H1 (cell line): ENCODE results near the gene LRP2BP. TPM values are rescaled to one million over a fixed set of nuclear protein-coding genes. Genes with fewer than 3 reads are reported as not detected.

Experiments
- CTCF ChIA-PET: fragments of 300-600 bp; sonication (Branson Sonifier 250); formaldehyde crosslinking; loops from one replicate; lab custom pipeline; 2021; ENCODE audit not compliant: partially characterized antibody; lab: Charles Lee
- POLR2A ChIA-PET: fragments of 300-600 bp; sonication (Branson Sonifier 250); formaldehyde crosslinking; loops from one replicate; lab custom pipeline; 2021; ENCODE audit warnings: inconsistent platforms; ENCODE audit not compliant: partially characterized antibody; lab: Charles Lee
- DNase-seq, 2 experiments: peaks; one replicate each; pipeline versions ENCODE4 v3.0.0 to v3.0.0-alpha.2; 2010 to 2022; ENCODE audit warnings: low spot score in 2 of 2, low read depth in 1 of 2, mixed read lengths in 1 of 2
- FAIRE-seq: peaks from 2 replicates; lab custom pipeline; 2011; peaks lifted over from hg19 to GRCh38; lab: Jason Lieb, UNC
- H2AFZ ChIP-seq: 2 replicates; pipeline ENCODE4 v1.8.1; 2012; ENCODE audit warnings: low read length, inconsistent platforms
- H2AK5ac ChIP-seq: 2 replicates; pipeline ENCODE4 v1.6.1; 2013; ENCODE audit warnings: low read depth, low read length
- H2BK120ac ChIP-seq: replicated peaks from 2 replicates; pipeline ENCODE3; 2013; ENCODE audit warnings: low read depth, low read length, inconsistent platforms
- H2BK12ac ChIP-seq: 2 replicates; pipeline ENCODE4 v1.6.1; 2013; ENCODE audit warnings: low read depth, low read length
- H2BK15ac ChIP-seq: 2 replicates; pipeline ENCODE4 v1.6.1; 2013; ENCODE audit warnings: low read length
- H2BK20ac ChIP-seq: 2 replicates; pipeline ENCODE4 v1.6.1; 2013; ENCODE audit warnings: low read length
- H2BK5ac ChIP-seq: 2 replicates; pipeline ENCODE4 v1.6.1; 2013; ENCODE audit warnings: low read depth, low read length
- H3K14ac ChIP-seq: 2 replicates; pipeline ENCODE4 v1.6.1; 2013; ENCODE audit warnings: inconsistent platforms; ENCODE audit not compliant: insufficient read length
- H3K18ac ChIP-seq: 2 replicates; pipeline ENCODE4 v1.6.1; 2013; ENCODE audit warnings: low read length; ENCODE audit errors: extremely low read depth
- H3K23ac ChIP-seq: 2 replicates; pipeline ENCODE4 v1.6.1; 2013; ENCODE audit warnings: inconsistent platforms; ENCODE audit not compliant: insufficient read length
- H3K23me2 ChIP-seq: 2 replicates; pipeline ENCODE4 v1.6.1; 2013; ENCODE audit warnings: low read depth, low read length
- H3K27ac ChIP-seq: 2 replicates; pipeline ENCODE4 v1.6.1; 2011; ENCODE audit warnings: low read depth, low read length, inconsistent platforms
- H3K27me3 ChIP-seq, 4 experiments: replicated peaks in 1 of 4; 1 replicate in 1 of 4; 2 replicates in 3 of 4; pipeline versions ENCODE4 v1.6.1 to v1.8.1; 2011 to 2013; ENCODE audit warnings: low read length in 3 of 4, mild to moderate bottlenecking in 3 of 4, inconsistent platforms in 2 of 4, mixed read lengths in 2 of 4, moderate library complexity in 1 of 4; ENCODE audit not compliant: control insufficient read depth in 3 of 4, insufficient read depth in 3 of 4; ENCODE audit errors: extremely low read depth in 1 of 4
- H3K36me3 ChIP-seq, 4 experiments: 2 replicates each; pipeline versions ENCODE4 v1.6.1 to v1.8.1; 2011 to 2013; ENCODE audit warnings: mild to moderate bottlenecking in 4 of 4, low read length in 3 of 4, moderate library complexity in 2 of 4, control low read depth in 1 of 4, inconsistent platforms in 1 of 4; ENCODE audit not compliant: insufficient read depth in 4 of 4, control insufficient read depth in 2 of 4
- H3K4ac ChIP-seq: replicated peaks from 2 replicates; pipeline ENCODE3; 2013; ENCODE audit warnings: low read length, low read depth, mixed read lengths, inconsistent platforms; ENCODE audit not compliant: insufficient read length
- H3K4me1 ChIP-seq, 4 experiments: replicated peaks in 1 of 4; 1 replicate in 1 of 4; 2 replicates in 3 of 4; pipeline versions ENCODE4 v1.6.1 to v1.8.1; 2011 to 2013; ENCODE audit warnings: low read length in 3 of 4, inconsistent platforms in 2 of 4, mixed read lengths in 1 of 4; ENCODE audit not compliant: insufficient read depth in 4 of 4, control insufficient read depth in 3 of 4
- H3K4me2 ChIP-seq, 2 experiments: 2 replicates each; pipeline versions ENCODE4 v1.6.1 to v1.8.1; 2011 to 2013; ENCODE audit warnings: low read depth in 2 of 2, low read length in 2 of 2, control low read depth in 1 of 2, inconsistent platforms in 1 of 2, mild to moderate bottlenecking in 1 of 2; ENCODE audit not compliant: insufficient read depth in 1 of 2
- H3K4me3 ChIP-seq, 4 experiments: fragments of 200-600, 300-600 bp in 1 of 4; sonication (generic), shearing (Covaris generic), sonication (Bioruptor Twin) in 1 of 4; 2 replicates each; pipeline versions ENCODE4 v1.5.1 to v1.8.1; 2011 to 2016; ENCODE audit warnings: low read length in 4 of 4, low read depth in 3 of 4, control low read depth in 2 of 4, inconsistent platforms in 2 of 4, mild to moderate bottlenecking in 2 of 4, mixed read lengths in 1 of 4, moderate library complexity in 1 of 4; ENCODE audit not compliant: insufficient read depth in 2 of 4; ENCODE audit errors: extremely low read depth in 1 of 4
- H3K56ac ChIP-seq: replicated peaks from 2 replicates; pipeline ENCODE3; 2013; ENCODE audit warnings: low read depth, mild to moderate bottlenecking, mixed read lengths, low read length, inconsistent platforms; ENCODE audit not compliant: insufficient read length
- H3K79me1 ChIP-seq: 2 replicates; pipeline ENCODE4 v1.6.1; 2013; ENCODE audit warnings: low read depth, low read length, control low read depth
- H3K79me2 ChIP-seq, 2 experiments: 2 replicates each; pipeline versions ENCODE4 v1.6.1 to v1.8.1; 2012 to 2013; ENCODE audit warnings: low read length in 2 of 2, mild to moderate bottlenecking in 2 of 2, inconsistent platforms in 1 of 2; ENCODE audit not compliant: insufficient read depth in 2 of 2, control insufficient read depth in 1 of 2
- H3K9ac ChIP-seq, 4 experiments: replicated peaks in 1 of 4; 1 replicate in 1 of 4; 2 replicates in 3 of 4; pipeline versions ENCODE4 v1.6.1 to v1.8.1; 2011 to 2013; ENCODE audit warnings: low read depth in 3 of 4, low read length in 3 of 4, control low read depth in 2 of 4, mild to moderate bottlenecking in 2 of 4, moderate library complexity in 2 of 4, inconsistent platforms in 1 of 4; ENCODE audit errors: extremely low read depth in 1 of 4
- H3K9me3 ChIP-seq, 2 experiments: 2 replicates each; pipeline versions ENCODE4 v1.6.1 to v1.8.1; 2012 to 2013; ENCODE audit warnings: mild to moderate bottlenecking in 2 of 2, moderate library complexity in 2 of 2, control low read depth in 1 of 2, inconsistent platforms in 1 of 2, low read depth in 1 of 2, low read length in 1 of 2, mixed read lengths in 1 of 2; ENCODE audit not compliant: insufficient read depth in 2 of 2
- H4K20me1 ChIP-seq, 2 experiments: replicated peaks in 1 of 2; 2 replicates each; pipeline versions ENCODE3 to v1.8.1; 2011 to 2013; ENCODE audit warnings: inconsistent platforms in 2 of 2, low read length in 2 of 2, mild to moderate bottlenecking in 1 of 2; ENCODE audit not compliant: insufficient read depth in 2 of 2, control insufficient read depth in 1 of 2
- H4K5ac ChIP-seq: 2 replicates; pipeline ENCODE4 v1.6.1; 2013; ENCODE audit warnings: low read length, low read depth, mixed read lengths, inconsistent platforms; ENCODE audit not compliant: insufficient read length
- H4K8ac ChIP-seq: 2 replicates; pipeline ENCODE4 v1.8.0; 2013; ENCODE audit warnings: mild to moderate bottlenecking, moderate library complexity, low read length, inconsistent platforms; ENCODE audit not compliant: insufficient read depth; ENCODE audit errors: extremely low read depth
- H4K91ac ChIP-seq: replicated peaks from 2 replicates; pipeline ENCODE3; 2013; ENCODE audit warnings: low read length, mixed read lengths, inconsistent platforms; ENCODE audit not compliant: insufficient read length
- BACH1 ChIP-seq: IDR thresholded peaks from 2 replicates; pipeline ENCODE4 v1.6.1; 2012; ENCODE audit warnings: low read length, improper control_type of control experiment
- CEBPB ChIP-seq: IDR thresholded peaks from 2 replicates; pipeline ENCODE4 v1.6.1; 2012; ENCODE audit warnings: low read depth, low read length
- CTBP2 ChIP-seq: IDR thresholded peaks from 2 replicates; pipeline ENCODE4 v1.7.0; 2011; ENCODE audit warnings: borderline replicate concordance, mild to moderate bottlenecking, moderate library complexity, mixed read lengths, low read length; ENCODE audit not compliant: insufficient read depth, insufficient read length
- EGR1 ChIP-seq: IDR thresholded peaks from 2 replicates; pipeline ENCODE4 v1.6.1; 2011; ENCODE audit warnings: low read depth, low read length, borderline replicate concordance
- POLR2A ChIP-seq, 2 experiments: IDR thresholded peaks; 1 replicate in 1 of 2; 2 replicates in 1 of 2; pipeline ENCODE4 v1.6.1; 2011; ENCODE audit warnings: low read depth in 2 of 2, low read length in 2 of 2, mild to moderate bottlenecking in 2 of 2; ENCODE audit errors: control extremely low read depth in 1 of 2
- RAD21 ChIP-seq, 2 experiments: IDR thresholded peaks in 1 of 2; conservative IDR thresholded peaks in 1 of 2; 2 replicates each; pipeline ENCODE4 v1.6.1; 2011; ENCODE audit warnings: low read depth in 2 of 2, low read length in 2 of 2, improper control_type of control experiment in 1 of 2, inconsistent platforms in 1 of 2, mild to moderate bottlenecking in 1 of 2, moderate library complexity in 1 of 2
- RNF2 ChIP-seq: fragments of 200-900, 300-1000 bp; sonication (generic); IDR thresholded peaks from 2 replicates; pipeline ENCODE4 v1.7.1; 2016; ENCODE audit warnings: borderline replicate concordance, low read depth, mild to moderate bottlenecking, antibody characterized with exemption, low read length; ENCODE audit not compliant: poor library complexity, severe bottlenecking; ENCODE audit errors: missing control alignments
- WGBS, 2 experiments: shearing (Covaris generic) in 1 of 2; methylation state at CpG; one replicate each; pipeline versions ENCODE4 v1.1.6 to v1.1.7; 2013 to 2015; ENCODE audit warnings: low lambda C conversion rate in 2 of 2, mixed read lengths in 2 of 2, inconsistent platforms in 1 of 2, low coverage in 1 of 2, missing lambda C conversion rate in 1 of 2; ENCODE audit not compliant: insufficient replicate concordance in 2 of 2, insufficient coverage in 1 of 2, insufficient read length in 1 of 2; ENCODE audit errors: extremely low coverage in 1 of 2, missing lambda C conversion rate in 1 of 2; 5-methylcytosine and 5-hydroxymethylcytosine counted together
- polyA plus RNA-seq, 7 experiments: library from polyadenylated mRNA; depleted of rRNA in 3 of 7; stranded (reverse) in 5 of 7; unstranded in 2 of 7; fragments of >200 nt in 5 of 7; fragments of 200-250 nt in 2 of 7; gene quantifications; 1 replicate in 5 of 7; 2 replicates in 1 of 7; 4 replicates in 1 of 7; pipeline versions ENCODE4 v1.2.1 to v1.2.3, GENCODE V29; 2011 to 2013; ENCODE audit warnings: missing spikeins in 2 of 7, mixed read lengths in 2 of 7
- total RNA-seq: library from RNA; stranded (reverse); fragmentation: NEBNext Ultra II Directional; extraction: Animal tissue kit (Norgen Biotek cat#: 25700); gene quantifications from 2 replicates; pipeline ENCODE4 v1.2.1, GENCODE V29; 2021
- TF ChIP-seq, protein P1 (sequence below): IDR thresholded peaks from 2 replicates; pipeline ENCODE4 v1.6.1; 2012; ENCODE audit warnings: low read length, inconsistent platforms
- TF ChIP-seq, protein P2 (sequence below): IDR thresholded peaks from 2 replicates; pipeline ENCODE4 v1.6.1; 2011; ENCODE audit warnings: low read depth, mild to moderate bottlenecking, low read length; ENCODE audit not compliant: insufficient read depth

Gene LRP2BP
- total and polyA plus RNA-seq, 2 of the 8 experiments (the other 6 are each of a cell fraction or from before 2014, with no cell fraction given), result 0.12 to 0.30 TPM

DNA sequence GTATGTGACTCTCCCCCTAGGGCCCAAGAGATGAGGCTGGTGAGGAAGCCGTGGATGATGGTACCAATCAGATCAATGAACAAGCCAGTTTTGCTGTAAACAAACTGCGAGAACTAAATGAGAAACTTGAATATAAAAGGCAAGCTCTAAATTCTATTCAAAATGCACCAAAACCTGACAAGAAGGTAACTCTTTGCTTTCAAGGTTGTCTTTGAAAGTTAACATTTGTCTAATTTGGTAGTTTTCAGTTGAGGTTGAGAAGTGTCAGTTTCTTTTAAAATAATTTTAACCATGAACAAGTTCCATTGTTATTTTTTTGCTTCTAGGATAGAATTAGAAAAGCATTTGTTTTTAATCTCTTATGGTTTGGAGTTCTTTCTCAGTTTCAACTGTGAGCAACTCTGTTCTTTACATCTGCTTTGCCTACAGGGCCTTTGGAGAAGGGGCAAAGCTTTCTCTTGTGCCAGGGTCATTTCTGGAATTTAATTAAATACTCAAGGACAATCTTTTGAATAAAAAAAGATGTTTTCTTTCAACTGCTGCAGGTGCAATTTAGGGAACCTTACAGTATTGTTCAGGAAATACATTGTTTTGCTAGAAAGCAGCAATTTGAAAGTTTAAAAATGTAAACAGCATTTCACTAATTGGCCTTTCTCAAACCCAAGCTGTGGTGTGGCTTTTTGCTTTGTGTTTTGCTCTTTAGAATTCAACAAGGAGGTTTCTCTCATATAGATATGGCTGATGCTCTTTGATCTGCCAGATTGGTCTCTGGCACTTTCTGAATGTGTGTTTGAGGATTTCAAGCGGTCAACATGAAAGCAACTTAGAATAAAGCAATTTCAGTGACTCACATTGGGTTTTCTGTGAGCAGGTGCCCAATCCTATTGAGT is 62.9 kb downstream of the LRP2BP start:
- Histone ChIP-seq H3K79me1 (no peaks in the 10 kb centered on the region), H3K4me3 (no peak overlapping the region), H3K9ac (no peak overlapping the region), H2AK5ac (no peak overlapping the region), H2BK5ac (no peak overlapping the region), H3K56ac (no peak overlapping the region), H4K20me1 (no peaks in the 10 kb centered on the region), H2BK120ac (no peak overlapping the region), H2BK20ac (no peak overlapping the region), H3K23ac (no peak overlapping the region), H2AFZ (no peak overlapping the region), H3K9me3 (peaks cover 10 to 16% of the 10 kb centered on the region in 2 experiments; a peak in 3 of 4 replicates), H2BK15ac (no peak overlapping the region), H4K91ac (no peak overlapping the region), H3K27ac (no peak overlapping the region), H3K14ac (no peak overlapping the region), H3K23me2 (no peaks in the 10 kb centered on the region), H3K18ac (no peak overlapping the region), H4K8ac (no peak overlapping the region), H3K27me3 (no peaks in the 10 kb centered on the region), H3K36me3 (peaks cover 0 to 9% (median 3%) of the 10 kb centered on the region in 4 experiments; a peak in 2 of 8 replicates), H2BK12ac (no peak overlapping the region), H3K4me2 (no peak overlapping the region), H3K4me1 (peaks cover 0 to 2% (median 0%) of the 10 kb centered on the region in 4 experiments; a peak in 2 of 7 replicates), H4K5ac (no peak overlapping the region), H3K4ac (no peak overlapping the region), H3K79me2 (no peaks in the 10 kb centered on the region)
- DNase-seq (no peak), FAIRE-seq (no peak)
- POLR2A ChIA-PET, result interaction anchor here (1.1 kb wide), 2 partner anchors 14 to 18 kb away, joined by 3 to 4 read pairs; no protein-coding TSS in a partner anchor
- CTCF ChIA-PET, result no interaction called here
- WGBS, 2 experiments, result 86% methylated on average over 3 of the region's 3 CpGs; no CpG with 5 or more reads in 1 of the 2 experiments
- TF ChIP-seq CTBP2, result no peak
- no peak for TF ChIP-seq POLR2A (IDR thresholded peaks at IDR 0.05; ENCODE audit: control extremely low read depth in 1 of 2, low read depth in 2 of 2, low read length in 2 of 2)
- TF ChIP-seq, protein P1, sequence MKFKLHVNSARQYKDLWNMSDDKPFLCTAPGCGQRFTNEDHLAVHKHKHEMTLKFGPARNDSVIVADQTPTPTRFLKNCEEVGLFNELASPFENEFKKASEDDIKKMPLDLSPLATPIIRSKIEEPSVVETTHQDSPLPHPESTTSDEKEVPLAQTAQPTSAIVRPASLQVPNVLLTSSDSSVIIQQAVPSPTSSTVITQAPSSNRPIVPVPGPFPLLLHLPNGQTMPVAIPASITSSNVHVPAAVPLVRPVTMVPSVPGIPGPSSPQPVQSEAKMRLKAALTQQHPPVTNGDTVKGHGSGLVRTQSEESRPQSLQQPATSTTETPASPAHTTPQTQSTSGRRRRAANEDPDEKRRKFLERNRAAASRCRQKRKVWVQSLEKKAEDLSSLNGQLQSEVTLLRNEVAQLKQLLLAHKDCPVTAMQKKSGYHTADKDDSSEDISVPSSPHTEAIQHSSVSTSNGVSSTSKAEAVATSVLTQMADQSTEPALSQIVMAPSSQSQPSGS, result no peak
- TF ChIP-seq, protein P2, sequence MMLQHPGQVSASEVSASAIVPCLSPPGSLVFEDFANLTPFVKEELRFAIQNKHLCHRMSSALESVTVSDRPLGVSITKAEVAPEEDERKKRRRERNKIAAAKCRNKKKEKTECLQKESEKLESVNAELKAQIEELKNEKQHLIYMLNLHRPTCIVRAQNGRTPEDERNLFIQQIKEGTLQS, result no peak
- no peak for TF ChIP-seq EGR1
- no peak for TF ChIP-seq RNF2
- no peak for TF ChIP-seq BACH1
- no peak for TF ChIP-seq RAD21 (IDR thresholded peaks at IDR 0.05 in 1 of 2, conservative IDR thresholded peaks at IDR 0.05 in 1 of 2; ENCODE audit: low read depth in 2 of 2, low read length in 2 of 2)
- no peak for TF ChIP-seq CEBPB
